ENCODE data around the gene RLF. TPM values are rescaled to one million over a fixed set of nuclear protein-coding genes. Genes with fewer than 3 reads are reported as not detected.
"Not testable (repeated sequence)": the region's sequence is repeated elsewhere in the genome, so short reads cannot be mapped to it uniquely, and the experiment has no call there.

Gene RLF
- total RNA-seq, 4 donors from 2014 or later: 12.3 to 15.9 (median 15.0) TPM

GRCh38 chr1:40162753-40163441 lies 1.7 kb downstream of the RLF start:
- Histone ChIP-seq H3K4me1 (peaks cover 45 to 51% of the 10 kb centered on the region in 2 donors), H3K4me3 (peak overlapping the region; percentile 73 to 98 (median 89)), H3K27ac (peak overlapping the region in 3 of 4 donors; percentile 92 to 99 (median 93)), H3K9me3 (no peaks in the 10 kb centered on the region), H3K27me3 (no peaks in the 10 kb centered on the region), H3K36me3 (no peaks in the 10 kb centered on the region)
- no peak for ATAC-seq
- no peak for DNase-seq
- intact Hi-C loops (cut with DNase I; ENCODE audit: low total_unique reads) (loop anchor here (5.0 kb wide), 2 partner anchors 66 to 229 kb away; partner anchors contain the start of gene PPT1), in situ Hi-C loops (cut with MboI; ENCODE audit: low sequenced_read_pairs in 4 of 4) (loop anchor here in 2 of 4 donors (5.0 to 10.0 kb wide), 2 partner anchors 92 to 94 kb away; partner anchors contain the start of gene ZMPSTE24 (in 2 of the 2))
- no peak for TF ChIP-seq POLR2A (IDR thresholded peaks at IDR 0.05)
- no peak for TF ChIP-seq CTCF (IDR thresholded peaks at IDR 0.05 in 4 of 5, conservative IDR thresholded peaks at IDR 0.05 in 1 of 5)

- intact Hi-C loops (cut with DNase I; ENCODE audit: low total_unique reads) (no loop called here), in situ Hi-C loops (cut with MboI; ENCODE audit: low sequenced_read_pairs in 4 of 4) (loop anchor here in 1 of 4 donors (10.0 kb wide), 1 partner anchor 87 kb away; the partner anchor contains the start of gene ZMPSTE24)
- Histone ChIP-seq H3K27ac (no peak overlapping the region), H3K36me3 (no peaks in the 10 kb centered on the region), H3K4me3 (no peak overlapping the region), H3K27me3 (no peaks in the 10 kb centered on the region), H3K4me1 (peaks cover 41 to 44% of the 10 kb centered on the region in 2 donors), H3K9me3 (no peaks in the 10 kb centered on the region)
- DNase-seq: no peak
- ATAC-seq: no peak
- TF ChIP-seq CTCF (IDR thresholded peaks at IDR 0.05 in 4 of 5, conservative IDR thresholded peaks at IDR 0.05 in 1 of 5): no peak
- TF ChIP-seq POLR2A (IDR thresholded peaks at IDR 0.05): no peak
These were observed 6.1 kb downstream of the RLF start for GRCh38 chr1:40167317-40167716.

GRCh38 chr1:40171036-40171435 lies 9.8 kb downstream of the RLF start:
- in situ Hi-C loops (cut with MboI; ENCODE audit: low sequenced_read_pairs in 4 of 4) (no loop called here), intact Hi-C loops (cut with DNase I; ENCODE audit: low total_unique reads) (no loop called here)
- DNase-seq: no peak
- H3K9me3 ChIP-seq: no peaks in the 10 kb centered on the region
- TF ChIP-seq CTCF (IDR thresholded peaks at IDR 0.05 in 4 of 5, conservative IDR thresholded peaks at IDR 0.05 in 1 of 5) (no peak), POLR2A (IDR thresholded peaks at IDR 0.05) (no peak)
- H3K27ac ChIP-seq: no peak overlapping the region
- no peak overlapping the region for H3K4me3 ChIP-seq
- no peaks in the 10 kb centered on the region for H3K36me3 ChIP-seq
- H3K27me3 ChIP-seq: no peaks in the 10 kb centered on the region
- ATAC-seq: no peak
- H3K4me1 ChIP-seq: peaks cover 7 to 18% of the 10 kb centered on the region in 2 donors

GRCh38 chr1:40174788-40175187 lies 13.6 kb downstream of the RLF start:
- H3K36me3 ChIP-seq: no peaks in the 10 kb centered on the region
- ATAC-seq: no peak
- no peak for TF ChIP-seq POLR2A (IDR thresholded peaks at IDR 0.05)
- TF ChIP-seq CTCF (IDR thresholded peaks at IDR 0.05 in 4 of 5, conservative IDR thresholded peaks at IDR 0.05 in 1 of 5): no peak
- H3K4me1 ChIP-seq: peaks cover 5 to 11% of the 10 kb centered on the region in 2 donors
- in situ Hi-C loops (cut with MboI; ENCODE audit: low sequenced_read_pairs in 4 of 4) (no loop called here), intact Hi-C loops (cut with DNase I; ENCODE audit: low total_unique reads) (loop anchor here (5.0 kb wide), 1 partner anchor 38 kb away; no protein-coding TSS in a partner anchor)
- DNase-seq: no peak
- no peaks in the 10 kb centered on the region for H3K27me3 ChIP-seq
- H3K4me3 ChIP-seq: no peak overlapping the region
- H3K9me3 ChIP-seq: no peaks in the 10 kb centered on the region
- no peak overlapping the region for H3K27ac ChIP-seq

- H3K9me3 ChIP-seq: not testable (repeated sequence)
- peaks cover 10 to 24% of the 10 kb centered on the region in 2 donors for H3K4me1 ChIP-seq
These were observed 15.8 kb downstream of the RLF start for GRCh38 chr1:40176989-40177388.

More at GRCh38 chr1:40176989-40177388, 15.8 kb downstream of the RLF start:
- DNase-seq; ATAC-seq; H3K27me3 ChIP-seq; H3K4me3 ChIP-seq; in situ Hi-C loops (cut with MboI; ENCODE audit: low sequenced_read_pairs in 4 of 4); H3K36me3 ChIP-seq; H3K27ac ChIP-seq: not testable (repeated sequence)
- intact Hi-C loops (cut with DNase I; ENCODE audit: low total_unique reads): loop anchor here (5.0 kb wide), 1 partner anchor 35 kb away; no protein-coding TSS in a partner anchor
